H4 (cell line): ENCODE results near the gene BRIX1. TPM values are rescaled to one million over a fixed set of nuclear protein-coding genes. Genes with fewer than 3 reads are reported as not detected.
A peak's percentile ranks its signal among the peaks of the same experiment; 100 is the strongest.
"Not testable (repeated sequence)": the region's sequence is repeated elsewhere in the genome, so short reads cannot be mapped to it uniquely, and the experiment has no call there.

ENCODE experiments used
- DNase-seq: peaks from one replicate; pipeline ENCODE4 v3.0.0-alpha.2; 2015; ENCODE audit warnings: low spot score
- total RNA-seq: library from RNA; depleted of rRNA; stranded (reverse); fragments of >200 nt; shearing (Covaris generic); gene quantifications from 2 replicates; pipeline ENCODE4 v1.2.3, GENCODE V29; 2014; rRNA removed

BRIX1 gene
- total RNA-seq, 1 experiment from 2014 or later = 101 TPM

DNA sequence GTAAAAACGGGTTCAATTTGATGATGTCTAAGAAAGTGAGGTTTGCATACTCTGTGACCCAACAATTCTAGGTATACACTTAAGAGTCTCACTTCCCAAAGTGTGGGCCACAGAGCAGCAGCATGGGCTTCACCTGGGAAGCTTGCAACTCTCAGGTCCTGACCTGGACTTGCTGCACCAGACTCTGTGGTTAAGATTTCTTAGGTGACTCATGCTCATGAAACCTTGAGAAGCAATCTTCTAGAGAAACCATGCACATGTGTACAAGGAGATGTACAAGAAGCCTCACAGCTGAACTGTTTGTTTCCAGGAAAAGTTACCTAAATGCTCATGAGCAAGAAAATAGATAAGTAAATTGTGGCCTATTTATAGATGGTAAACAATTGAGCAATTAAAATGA lies 43.8 kb downstream of the BRIX1 start:
- peak; percentile 36 for DNase-seq

DNA sequence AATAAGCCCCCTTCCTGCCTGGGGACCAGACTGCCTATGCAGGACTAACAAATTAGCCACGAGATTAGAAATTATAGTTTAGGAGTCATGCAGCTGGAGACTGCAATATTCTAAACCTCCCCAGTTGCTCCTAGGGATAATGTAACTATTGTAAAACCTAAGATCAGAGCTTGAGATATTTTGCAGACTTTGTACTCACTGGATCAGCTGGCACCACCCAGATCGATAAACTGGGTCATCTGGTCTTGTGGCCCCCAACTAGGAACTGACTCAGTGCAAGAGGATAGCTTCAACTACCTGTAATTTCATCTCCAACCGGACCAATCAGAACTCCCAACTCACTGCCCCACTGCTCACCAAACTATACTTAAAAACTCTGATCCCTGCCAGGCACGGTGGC lies 52.0 kb downstream of the BRIX1 start:
- no peak for DNase-seq

DNA sequence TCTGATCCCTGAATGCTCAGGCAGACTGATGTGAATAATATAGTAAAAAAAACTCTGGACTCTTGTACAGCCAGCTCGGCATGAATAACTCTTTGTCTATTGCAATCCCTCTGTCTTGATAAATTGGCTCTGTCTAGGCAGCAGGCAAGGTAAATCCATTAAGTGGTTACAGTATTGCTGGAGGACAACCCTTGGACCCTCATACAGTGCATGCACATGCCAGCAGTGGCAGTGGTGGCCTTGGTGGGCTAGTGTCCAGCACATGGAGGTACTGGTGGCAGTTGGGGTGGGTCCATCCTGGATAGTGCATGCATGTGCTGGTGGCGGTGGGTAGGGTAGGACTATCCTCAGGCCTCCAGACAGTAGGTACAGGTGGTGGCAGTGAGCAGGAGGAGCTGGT lies 52.7 kb downstream of the BRIX1 start:
- DNase-seq = no peak

DNA sequence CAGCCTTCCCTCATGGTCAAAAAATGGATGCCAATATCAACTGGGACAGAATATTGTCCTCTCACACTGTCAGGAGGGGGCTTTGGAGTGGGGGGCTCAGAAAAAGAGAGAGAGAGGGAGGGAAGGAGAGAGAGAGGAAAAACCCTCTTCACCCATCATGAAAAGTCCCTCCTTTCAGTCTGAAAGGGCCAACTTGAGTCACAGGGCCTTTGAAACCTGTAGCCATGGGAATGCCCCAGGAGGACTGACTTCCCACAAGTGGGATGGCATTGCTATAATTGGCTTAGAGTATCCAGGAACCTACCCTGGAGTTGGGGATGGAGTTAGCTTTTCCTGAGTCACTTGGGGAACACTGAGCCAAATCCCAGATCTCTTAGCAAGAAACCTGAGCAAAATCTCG lies 55.0 kb downstream of the BRIX1 start:
- no peak for DNase-seq

DNA sequence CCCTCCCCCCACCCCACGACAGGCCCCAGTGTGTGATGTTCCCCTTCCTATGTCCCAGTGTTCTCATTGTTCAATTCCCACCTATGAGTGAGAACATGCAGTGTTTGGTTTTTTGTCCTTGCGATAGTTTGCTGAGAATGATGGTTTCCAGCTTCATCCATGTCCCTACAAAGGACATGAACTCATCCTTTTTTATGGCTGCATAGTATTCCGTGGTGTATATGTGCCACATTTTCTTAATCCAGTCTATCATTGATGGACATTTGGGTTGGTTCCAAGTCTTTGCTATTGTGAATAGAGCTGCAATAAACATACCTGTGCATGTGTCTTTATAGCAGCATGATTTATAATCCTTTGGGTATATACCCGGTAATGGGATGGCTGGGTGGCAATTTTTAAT lies 56.1 kb downstream of the BRIX1 start:
- DNase-seq = not testable (repeated sequence)

Other genes starting within 250 kb of the BRIX1 start
- 0.06 TPM in 1 of 2 replicates, not detected in the other for gene TTC23L, start 76.5 kb upstream of the BRIX1 start, total RNA-seq
- gene RAD1, start 207 bp upstream of the BRIX1 start, total RNA-seq = 48.3 and 78.0 TPM in 2 replicates
- 25.6 and 29.5 TPM in 2 replicates for gene DNAJC21, start 13.8 kb downstream of the BRIX1 start, total RNA-seq
- not detected in 2 replicates for gene AGXT2, start 132.2 kb downstream of the BRIX1 start, total RNA-seq